Retina (tissue), 1 donor: ENCODE data around the gene SLC7A11.
"Not testable (repeated sequence)": the region's sequence is repeated elsewhere in the genome, so short reads cannot be mapped to it uniquely, and the experiment has no call there.

Source experiments
- DNase-seq: peaks from one replicate; pipeline ENCODE4 v3.0.0-alpha.2; 2016

Gene SLC7A11

DNA sequence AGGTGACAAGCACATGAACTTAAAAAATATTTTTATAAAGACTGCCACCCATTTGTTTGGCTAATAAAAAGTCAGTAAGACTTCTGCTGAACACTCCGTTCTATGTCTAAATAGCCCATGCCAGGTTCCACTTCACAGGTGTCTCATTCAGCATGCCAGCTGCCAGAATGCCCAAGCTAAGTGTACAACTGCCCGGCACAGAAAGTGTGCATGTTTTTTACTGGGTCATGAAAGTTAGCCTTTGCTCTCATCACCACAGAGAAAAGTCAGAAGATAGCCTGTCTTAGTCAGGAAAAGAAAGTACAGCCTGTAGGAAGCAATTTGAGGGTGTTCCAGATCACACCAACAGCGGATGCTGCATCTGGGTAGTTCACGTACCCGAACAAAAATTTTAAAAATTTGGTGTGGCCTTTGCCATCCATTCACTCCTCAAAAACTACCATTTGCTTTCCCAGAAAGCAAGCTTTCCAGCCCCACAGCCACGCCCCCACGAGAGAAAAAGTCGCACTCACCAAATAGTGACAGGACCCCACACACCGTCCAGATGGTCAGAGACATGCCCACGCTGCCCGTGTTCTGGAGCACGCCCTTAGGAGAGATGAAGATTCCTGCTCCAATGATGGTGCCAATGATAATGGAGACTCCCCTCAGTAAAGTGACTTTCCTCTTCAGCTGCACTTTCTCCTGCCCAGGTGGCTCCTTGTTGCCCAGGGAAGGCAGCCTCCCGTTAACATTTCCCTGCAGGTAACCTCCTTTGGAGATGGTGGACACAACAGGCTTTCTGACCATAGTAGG is 671 bp downstream of the SLC7A11 start:
- no peak for DNase-seq

DNA sequence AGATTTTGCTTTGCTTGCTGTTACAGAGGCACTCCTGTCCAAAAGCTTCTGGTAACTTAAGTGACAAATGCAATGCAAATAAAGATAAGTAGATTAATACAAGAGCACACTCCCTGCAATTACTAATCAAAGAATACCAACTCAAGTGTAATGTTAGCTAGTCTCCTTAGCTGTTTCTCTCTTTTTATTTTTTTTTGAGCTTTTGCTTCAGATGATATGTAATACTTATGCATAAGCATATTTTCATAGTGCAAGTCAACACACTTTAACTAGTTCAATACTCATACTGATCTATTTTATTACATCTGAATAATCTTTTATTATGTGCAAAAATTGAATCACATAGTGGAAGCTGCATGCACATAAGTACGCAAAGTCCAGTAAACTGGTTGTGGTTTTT is 2.7 kb downstream of the SLC7A11 start:
- DNase-seq: no peak

DNA sequence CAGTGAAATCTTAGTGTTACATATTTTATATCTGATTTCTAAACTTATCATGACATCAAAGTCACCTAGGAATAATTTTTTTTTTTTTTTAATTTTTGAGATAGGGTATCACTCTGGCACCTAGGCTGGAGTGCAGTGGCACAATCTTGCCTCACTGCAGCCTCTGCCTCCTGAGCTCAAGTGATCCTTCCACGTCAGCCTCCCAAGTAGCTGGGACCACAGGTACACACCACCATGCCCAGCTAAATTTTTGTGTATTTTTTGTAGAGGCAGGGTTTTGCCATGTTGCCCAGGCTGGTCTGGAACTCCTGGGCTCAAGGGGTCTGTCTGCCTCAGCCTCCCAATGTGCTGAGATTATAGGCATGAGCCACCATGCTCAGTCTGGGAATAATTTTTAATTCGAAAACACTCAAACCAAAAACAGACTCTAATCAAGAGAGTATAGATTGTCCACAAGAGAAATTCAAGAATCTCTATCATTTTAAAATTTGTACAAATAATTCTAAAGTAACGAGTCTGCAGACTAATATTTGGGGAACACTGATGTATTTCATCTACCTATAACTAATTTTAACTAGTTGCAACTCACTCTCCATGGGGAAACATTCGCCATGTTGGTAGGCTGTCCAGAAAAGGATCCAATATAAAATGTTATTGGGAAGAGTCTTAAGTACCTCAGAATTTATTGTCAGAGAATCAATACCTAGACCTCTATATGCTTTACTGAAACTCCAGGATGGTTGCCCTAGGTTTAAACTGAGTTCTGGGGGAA is 3.4 kb downstream of the SLC7A11 start:
- no peak for DNase-seq

DNA sequence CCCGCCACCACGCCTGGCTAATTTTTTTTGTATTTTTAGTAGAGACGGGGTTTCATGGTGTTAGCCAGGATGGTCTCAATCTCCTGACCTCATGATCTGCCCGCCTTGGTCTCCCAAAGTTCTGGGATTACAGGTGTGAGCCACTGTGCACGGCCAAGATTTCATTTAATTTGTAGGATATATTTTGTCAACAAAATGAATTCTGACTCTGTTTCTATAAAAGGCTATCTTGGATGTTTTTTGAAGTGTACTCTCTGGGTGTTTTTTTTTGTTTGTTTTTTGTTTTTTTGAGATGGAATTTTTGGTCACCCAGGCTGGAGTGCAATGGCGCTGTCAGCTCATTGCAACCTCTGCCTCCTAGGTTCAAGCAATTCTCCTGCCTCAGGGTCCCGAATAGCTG is 5.0 kb downstream of the SLC7A11 start:
- DNase-seq: not testable (repeated sequence)

DNA sequence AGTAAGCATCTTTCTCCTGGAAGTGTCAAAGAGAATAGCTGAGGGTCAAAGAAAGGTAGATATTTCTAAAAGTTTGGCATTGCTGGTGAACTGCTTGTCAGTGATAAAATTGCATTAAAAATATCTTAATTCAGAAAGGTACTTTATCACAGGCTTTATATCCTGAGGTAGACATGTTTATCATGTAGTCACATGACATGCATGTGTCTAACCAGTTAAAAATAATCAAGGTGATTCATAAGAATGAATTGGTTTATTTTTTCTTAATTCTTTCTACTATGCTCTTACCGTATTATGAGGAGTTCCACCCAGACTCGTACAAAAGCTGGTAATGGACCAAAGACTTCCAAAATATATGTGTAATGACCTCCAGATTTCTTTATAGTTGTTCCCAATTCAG is 6.1 kb downstream of the SLC7A11 start:
- DNase-seq: no peak

DNA sequence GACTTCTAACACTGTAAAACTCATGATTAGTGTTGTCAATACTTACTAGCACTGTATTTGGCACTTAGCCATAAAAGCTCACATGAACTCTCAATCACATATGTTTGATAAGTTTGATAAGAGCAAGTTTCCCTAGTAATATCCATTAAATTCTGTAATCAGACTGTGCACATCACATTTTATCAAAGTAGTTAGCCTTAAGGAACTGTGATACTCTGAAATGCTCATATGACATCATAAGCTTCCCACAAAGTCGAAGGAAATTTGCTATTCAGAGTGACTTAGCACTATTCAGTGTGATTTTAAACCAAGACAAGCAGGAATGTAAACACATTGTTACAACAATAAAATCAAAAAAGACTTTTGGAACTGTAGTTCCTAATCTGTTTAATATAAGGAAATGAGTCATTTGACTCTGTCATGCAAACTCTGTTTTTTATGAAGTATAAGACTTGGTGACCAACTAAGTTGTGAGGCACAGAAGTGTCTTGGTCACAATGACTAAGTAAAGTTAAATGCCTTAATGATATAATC is 6.7 kb downstream of the SLC7A11 start:
- no peak for DNase-seq

DNA sequence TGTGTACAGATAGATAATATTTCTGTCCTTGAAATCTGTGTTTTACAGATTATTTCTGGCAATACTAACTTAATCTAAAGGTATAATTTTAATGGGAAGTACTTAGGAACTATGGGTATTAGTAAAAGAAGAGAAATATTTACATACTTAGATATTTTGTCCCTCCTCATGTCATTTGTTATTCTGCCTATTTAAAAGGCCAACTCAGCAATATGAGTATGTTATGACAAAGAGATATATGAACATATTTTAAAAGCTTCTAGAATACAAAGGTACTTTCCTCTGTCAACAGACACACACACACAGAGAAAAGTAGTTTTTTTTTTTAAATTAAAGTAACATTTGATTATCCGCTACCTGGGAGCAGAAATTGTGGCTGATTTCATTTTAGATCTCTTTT is 7.9 kb downstream of the SLC7A11 start:
- DNase-seq: no peak

DNA sequence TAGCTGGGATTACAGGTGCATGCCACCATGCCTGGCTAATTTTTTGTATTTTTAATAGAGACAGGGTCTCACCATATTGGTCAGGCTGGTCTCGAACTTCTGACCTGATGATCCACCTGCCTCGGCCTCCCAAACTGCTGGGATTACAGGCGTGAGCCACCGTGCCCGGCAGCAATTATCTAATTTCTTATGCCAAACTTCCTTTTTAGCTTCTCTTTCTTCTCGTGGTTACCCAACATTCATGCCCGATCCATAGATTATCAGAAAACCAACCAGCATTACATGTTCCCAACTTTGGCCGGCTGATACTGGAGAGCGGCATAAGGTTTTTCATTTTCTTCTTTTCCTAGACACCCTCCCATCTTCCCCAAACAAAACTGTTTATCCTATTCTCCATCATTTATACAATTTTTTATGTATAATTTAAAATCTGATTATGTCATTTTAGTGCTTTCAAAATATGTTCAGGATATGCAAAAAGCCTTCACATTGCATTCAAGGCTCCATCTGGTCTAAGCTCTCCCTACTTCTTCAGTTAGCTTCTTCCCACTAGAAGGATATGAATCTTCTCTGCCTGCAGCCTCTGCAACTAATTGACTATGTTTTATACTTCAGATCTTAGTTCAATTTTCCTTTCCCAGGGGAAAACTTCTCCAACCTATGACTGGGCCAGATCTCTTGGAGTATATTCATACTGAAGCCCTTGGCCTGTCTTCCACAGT is 8.7 kb downstream of the SLC7A11 start:
- no peak for DNase-seq

DNA sequence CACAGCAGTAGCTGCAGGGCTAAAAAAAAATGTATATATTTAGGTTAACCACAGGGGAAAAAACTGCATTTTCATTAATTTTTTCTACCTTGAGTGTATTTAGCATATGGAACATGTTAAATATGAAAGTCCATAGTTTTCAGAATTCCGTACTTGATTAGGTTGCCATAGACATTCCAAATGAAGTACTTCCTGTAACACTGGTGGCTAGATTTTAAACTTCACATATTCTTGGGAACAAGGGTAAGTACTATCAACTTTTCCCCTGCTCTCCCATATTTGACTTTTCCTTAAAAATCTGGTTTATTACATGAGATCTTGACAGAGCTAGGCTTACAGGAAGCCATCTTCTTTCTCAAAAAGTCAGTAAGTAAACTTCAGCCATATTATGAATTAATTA is 9.8 kb downstream of the SLC7A11 start:
- DNase-seq: no peak

DNA sequence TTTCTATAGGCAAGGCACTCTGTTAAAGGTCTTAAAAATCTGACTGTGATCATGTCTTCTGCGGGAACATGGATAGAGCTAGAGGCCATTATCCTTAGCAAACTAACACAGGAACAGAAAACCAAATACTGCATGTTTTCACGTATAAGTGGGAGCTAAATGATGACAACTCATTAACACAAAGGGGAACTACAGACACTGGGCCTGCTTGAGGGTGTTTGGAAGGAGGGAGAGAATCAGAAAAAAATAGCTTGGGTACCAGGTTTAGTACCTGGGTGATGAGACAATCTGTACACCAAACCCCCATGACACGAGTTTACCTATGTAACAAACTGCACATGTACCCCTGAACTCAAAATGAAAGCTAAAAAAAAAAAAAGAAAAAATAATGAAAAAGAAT is 12.1 kb downstream of the SLC7A11 start:
- no peak for DNase-seq

DNA sequence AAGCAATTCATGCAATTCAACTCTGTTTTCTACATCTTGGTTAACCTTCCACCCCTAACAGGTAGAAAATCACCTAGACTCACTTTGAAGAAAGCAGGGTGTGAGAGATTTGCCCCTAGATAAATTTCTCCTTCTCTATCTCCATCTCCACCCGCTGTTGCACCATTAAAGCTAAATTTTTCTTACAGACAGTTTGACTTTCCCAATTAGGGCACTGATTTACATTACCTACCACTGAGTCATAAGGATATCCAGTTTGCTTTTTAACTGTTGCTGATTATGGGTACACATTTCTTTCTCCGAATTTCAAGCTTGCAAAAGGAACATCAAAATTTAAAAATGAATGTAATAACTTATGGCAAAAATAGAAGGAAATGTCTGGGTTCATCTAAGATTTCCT is 13.0 kb downstream of the SLC7A11 start:
- DNase-seq: no peak

DNA sequence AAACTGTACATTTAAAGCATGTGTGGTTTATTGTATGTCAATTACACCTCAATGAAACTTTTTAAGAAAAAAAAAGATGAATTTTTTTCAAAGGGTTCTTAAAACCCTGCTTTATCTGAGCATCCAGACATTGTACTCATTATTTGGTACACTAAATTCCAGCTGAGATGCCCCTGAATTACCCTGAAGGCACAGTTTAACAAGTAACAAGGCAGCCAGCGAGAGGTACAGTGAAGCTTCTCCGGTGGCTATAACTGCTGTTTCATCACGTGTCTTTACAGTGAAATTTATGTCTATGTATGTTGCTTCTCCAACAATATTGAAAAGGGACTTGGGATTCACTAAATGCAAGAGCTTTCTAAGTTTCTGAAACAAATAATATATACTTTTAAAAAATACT is 15.8 kb downstream of the SLC7A11 start:
- DNase-seq: peak; percentile 6

DNA sequence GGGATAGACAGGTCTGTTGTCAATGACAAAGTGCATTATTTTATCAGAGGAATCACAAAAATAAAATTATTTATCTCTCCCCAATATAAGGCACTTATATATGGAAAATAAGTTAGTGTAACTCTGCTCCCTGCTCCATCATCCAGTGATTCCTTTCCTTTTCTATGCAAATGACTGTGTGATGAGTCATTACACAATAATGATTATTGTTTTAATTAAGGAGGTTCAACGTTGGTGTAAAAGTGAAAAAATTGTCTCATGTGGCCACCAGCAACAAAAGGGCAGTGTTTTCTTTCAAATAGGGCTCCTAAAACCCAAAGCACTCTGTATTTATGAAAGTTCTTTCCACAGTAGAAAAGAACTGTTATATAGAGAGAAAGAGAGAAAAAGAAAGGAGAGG is 16.7 kb downstream of the SLC7A11 start:
- no peak for DNase-seq

DNA sequence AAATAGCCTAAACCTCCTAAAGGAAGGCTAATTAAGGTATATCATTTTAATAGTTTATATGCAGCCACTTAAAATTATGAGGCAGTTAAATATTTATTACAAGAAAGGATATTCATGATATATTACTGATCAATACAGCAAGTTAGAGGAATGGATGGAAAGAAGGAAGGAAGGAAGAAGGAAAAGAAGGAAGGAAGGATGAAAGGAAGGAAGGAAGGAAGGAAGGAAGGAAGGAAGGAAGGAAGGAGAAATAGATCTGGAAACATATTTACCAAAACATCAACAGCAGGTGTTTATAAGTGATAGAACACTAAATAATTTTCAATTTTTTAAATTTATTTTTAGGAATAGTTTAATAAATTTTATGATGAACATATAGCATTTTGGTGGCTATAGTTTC is 17.5 kb downstream of the SLC7A11 start:
- no peak for DNase-seq

DNA sequence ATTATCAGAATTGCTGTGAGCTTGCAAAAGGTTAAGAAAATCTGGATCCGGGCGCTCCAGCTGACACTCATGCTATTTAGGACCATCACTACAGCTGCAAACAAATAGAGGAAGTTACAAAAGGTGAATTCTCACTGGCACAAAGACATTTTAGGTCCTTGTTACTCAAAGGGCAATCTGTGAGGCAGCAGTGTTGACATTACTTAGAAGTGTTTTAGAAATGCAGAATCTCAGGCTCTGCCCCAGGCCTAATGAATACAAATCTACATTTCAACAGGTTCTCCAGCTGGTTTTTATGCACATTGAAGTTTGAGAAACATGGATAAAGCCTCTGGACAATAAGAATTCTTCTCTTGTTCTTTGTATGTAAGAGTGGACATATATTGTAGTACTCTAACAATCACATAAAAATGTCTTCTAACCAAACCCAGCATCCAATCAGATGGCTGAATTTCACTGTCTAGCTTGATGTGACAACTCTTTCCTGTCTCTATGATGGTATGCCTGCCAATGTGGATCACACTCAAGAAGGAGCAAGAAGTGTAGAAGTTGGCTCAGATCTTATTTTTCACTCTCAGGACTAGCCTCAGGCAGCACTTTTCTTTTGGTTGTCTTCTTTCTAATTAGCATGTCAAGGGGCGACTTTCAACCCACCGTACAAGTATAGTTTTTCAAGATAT is 18.8 kb downstream of the SLC7A11 start:
- DNase-seq: peak; percentile 34

DNA sequence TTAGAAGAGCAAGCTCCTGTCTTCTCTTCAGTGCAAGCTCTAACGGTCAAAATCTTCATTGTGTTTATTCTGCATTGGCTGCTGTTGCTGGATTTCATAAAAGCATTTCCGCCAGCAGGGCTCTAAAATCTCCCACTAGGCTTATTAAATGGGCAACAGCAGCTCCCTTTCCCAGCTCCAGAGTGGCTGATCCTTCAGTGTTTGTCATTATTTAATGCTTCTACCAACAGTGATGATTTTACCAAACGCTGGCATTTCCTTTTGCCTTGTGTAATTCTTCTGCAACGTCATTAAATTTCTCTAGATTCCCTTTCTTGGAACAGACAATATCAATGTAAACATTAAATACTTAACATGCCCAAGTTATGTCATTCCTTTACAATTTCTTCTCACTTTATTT is 20.1 kb downstream of the SLC7A11 start:
- DNase-seq: peak; percentile 33

DNA sequence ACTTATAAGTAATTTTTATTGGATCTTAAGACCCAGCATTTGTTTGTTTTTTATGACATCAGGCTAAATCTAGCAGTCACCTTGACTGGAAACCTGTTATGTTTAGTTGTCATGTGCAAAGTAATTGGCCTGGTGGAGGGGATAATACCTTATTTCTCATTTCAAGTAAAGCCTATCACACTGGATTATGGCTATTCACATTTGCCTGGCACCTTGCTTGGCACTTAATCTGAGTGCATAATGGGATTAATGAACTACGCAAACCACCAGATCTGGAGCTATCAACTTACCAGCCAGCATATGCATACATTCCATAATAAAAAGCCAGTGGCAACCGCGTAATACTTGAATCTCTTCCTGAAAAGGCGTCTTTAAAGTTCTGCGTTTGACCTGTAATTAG is 23.2 kb downstream of the SLC7A11 start:
- DNase-seq: no peak

DNA sequence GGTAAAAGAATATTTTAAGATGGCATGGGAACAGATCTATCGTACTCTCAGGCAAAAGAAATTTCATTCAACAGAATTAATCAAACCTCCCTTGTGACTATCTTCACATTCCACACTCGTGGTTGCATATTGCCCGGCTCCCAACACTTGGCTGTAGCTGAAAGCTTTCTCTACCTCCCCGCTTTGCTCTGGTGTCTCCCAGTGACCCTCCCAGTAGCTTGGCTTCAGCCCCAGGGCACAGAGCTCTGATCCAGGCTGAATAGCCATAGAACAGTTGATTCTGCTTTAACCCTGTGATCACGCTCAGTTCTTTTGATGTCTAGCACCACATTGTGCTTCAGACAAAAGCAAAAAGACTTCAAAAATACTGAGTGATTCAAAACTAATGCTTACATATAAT is 24.6 kb downstream of the SLC7A11 start:
- DNase-seq: peak; percentile 8

DNA sequence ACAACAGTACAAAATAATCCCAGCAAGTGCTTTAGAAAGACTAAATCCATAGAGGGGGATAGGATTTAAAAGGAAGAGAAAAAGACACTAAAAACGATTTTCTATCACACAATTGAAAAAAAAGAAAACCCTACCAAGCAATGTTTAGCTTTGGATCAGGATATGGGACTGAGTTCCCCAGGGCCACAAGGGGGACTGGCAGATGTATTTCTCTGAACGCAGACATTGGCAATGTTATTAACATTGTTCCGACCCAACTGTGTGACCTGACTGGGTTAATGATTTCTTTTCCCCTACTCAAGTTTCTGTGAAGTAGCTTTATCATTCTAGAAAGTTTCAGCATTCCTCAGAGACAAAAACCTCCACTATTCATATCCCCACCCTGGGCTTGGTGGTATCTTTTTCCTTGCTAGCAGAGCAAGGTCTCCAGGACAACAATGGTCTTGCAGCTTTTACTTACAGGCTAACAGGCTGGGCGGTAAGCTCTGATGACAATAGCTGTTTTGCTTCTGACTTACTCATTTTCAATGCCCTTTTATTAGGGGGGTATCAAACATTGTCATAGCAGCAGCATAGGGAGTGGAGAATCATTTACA is 25.8 kb downstream of the SLC7A11 start:
- DNase-seq: no peak

DNA sequence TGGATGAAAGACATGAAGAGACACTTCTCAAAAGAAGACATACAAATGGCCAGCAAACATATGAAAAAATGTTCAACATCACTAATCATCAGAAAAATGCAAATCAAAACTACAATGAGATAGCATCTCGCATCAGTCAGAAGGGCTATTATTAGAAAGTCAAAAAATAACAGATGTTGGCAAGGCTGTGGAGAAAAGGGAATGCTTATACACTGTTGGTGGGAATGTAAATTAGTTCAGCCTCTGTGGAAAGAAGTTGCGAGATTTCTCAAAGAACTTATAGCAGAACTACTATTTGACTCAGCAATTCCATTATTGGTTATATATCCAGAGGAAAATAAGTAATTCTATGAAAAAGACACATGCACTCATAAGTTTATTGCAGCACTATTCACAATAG is 31.6 kb downstream of the SLC7A11 start:
- not testable (repeated sequence) for DNase-seq

DNA sequence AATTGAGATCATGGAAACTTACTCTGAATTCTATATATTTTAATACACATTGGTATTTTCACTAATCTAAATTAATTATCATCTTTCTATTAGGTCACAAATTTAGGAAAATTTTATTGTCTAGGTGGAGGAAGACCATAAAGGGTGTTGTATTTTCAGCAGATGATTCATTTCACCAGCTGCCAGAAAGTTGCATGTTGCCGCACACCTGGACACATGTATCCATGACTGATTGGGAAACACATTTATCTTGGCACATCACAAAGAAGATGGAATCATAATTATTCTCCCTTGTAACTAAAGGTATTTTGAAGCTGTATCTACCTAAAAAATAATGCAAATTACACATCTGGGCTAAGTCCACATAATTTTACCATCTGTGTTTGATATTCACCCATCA is 33.1 kb downstream of the SLC7A11 start:
- no peak for DNase-seq

DNA sequence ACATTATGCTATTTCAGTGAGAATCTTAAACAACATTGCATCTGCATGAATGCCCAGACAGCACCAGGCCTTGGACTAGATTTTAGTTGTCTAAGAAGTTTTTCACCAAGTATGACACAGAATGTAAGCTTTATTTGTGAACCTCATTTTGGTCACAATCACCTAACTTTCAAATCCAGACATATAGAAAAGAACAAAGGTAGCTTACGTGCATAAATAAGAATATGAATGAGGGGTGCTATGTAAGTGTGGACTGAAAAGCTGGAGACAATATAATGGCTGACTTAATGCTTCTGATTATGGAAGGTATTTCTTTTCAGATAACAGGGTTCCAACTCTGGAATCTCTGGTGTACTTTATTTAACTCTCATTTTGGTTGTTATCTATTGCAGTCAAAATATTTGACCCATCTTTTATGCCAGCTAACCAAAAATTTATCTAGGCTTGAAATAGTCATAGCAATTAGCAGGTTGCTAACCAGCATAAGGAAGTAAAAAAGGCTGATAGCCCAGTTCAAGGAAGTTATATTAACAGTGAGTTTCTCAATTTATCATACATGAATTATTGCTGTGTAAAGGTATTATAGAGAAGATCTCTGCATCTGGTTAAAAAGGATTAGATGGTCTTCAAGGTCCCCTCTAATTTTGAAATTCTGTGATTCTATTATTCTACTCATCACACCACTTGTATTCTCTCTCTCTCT is 36.5 kb downstream of the SLC7A11 start:
- no peak for DNase-seq
